Neutrophil (primary cell): ENCODE measurements around the gene LRRC8B.

Experiments used
- H3K27ac ChIP-seq: fragments of 200-600 bp; sonication (generic); 2 replicates; pipeline ENCODE4 v1.5.1; 2016; ENCODE audit warnings: mild to moderate bottlenecking, moderate library complexity
- H3K27me3 ChIP-seq: fragments of 200-600 bp; sonication (generic); 2 replicates; pipeline ENCODE4 v1.6.0; 2016; ENCODE audit warnings: mild to moderate bottlenecking
- H3K36me3 ChIP-seq: fragments of 200-600 bp; sonication (generic); 2 replicates; pipeline ENCODE4 v1.5.1; 2017
- H3K4me1 ChIP-seq, 2 experiments: fragments of 200-600 bp in 1 of 2; sonication (generic) in 1 of 2; 1 replicate in 1 of 2; 2 replicates in 1 of 2; pipeline versions ENCODE4 v1.5.1 to v1.6.1; 2013 to 2016; ENCODE audit warnings: low read depth in 1 of 2, low read length in 1 of 2, mild to moderate bottlenecking in 1 of 2, moderate library complexity in 1 of 2; ENCODE audit not compliant: control insufficient read depth in 1 of 2, insufficient read depth in 1 of 2
- H3K4me3 ChIP-seq, 2 experiments: fragments of 200-600 bp in 1 of 2; sonication (generic) in 1 of 2; 1 replicate in 1 of 2; 2 replicates in 1 of 2; pipeline ENCODE4 v1.5.1; 2013 to 2016; ENCODE audit warnings: low read depth in 1 of 2, low read length in 1 of 2, mild to moderate bottlenecking in 1 of 2, moderate library complexity in 1 of 2
- H3K9me3 ChIP-seq: fragments of 200-600 bp; sonication (generic); 2 replicates; pipeline ENCODE4 v1.5.1; 2016
- CTCF ChIP-seq: fragments of 200-600 bp; sonication (generic); IDR thresholded peaks from 2 replicates; pipeline ENCODE4 v1.5.1; 2016; ENCODE audit warnings: antibody characterized with exemption

LRRC8B gene

GRCh38 chr1:89616844-89617627 lies 92.4 kb downstream of the LRRC8B start:
- no peak for TF ChIP-seq CTCF
- Histone ChIP-seq H3K36me3 (no peaks in the 10 kb centered on the region), H3K4me1 (no peaks in the 10 kb centered on the region), H3K9me3 (no peaks in the 10 kb centered on the region), H3K4me3 (no peak overlapping the region), H3K27me3 (no peaks in the 10 kb centered on the region), H3K27ac (no peak overlapping the region)

DNA sequence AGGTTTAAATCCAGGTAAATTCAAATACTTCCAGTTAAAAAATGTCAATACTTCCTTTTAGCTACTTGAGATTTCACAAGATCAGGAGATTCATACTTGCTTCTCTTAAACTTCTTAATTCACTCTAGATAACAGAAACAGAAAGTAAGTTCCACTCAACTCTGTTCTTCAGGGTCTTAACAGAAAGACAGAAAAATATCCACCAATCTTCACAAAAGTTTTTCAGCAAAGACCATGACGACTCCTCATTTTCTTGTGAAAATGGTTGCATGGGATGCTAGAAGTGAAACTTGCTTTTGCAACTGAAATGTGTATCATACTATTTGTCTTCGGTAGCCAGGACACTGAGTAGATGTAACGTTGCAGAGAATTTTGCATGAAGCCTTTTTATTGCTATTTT lies 96.0 kb downstream of the LRRC8B start:
- no peak for TF ChIP-seq CTCF
- Histone ChIP-seq H3K4me3 (no peak overlapping the region), H3K36me3 (no peaks in the 10 kb centered on the region), H3K9me3 (no peaks in the 10 kb centered on the region), H3K27ac (no peak overlapping the region), H3K4me1 (no peaks in the 10 kb centered on the region), H3K27me3 (no peaks in the 10 kb centered on the region)

- no peaks in the 10 kb centered on the region for H3K27me3 ChIP-seq
- no peak overlapping the region for H3K27ac ChIP-seq
- H3K4me3 ChIP-seq, result no peak overlapping the region
- no peaks in the 10 kb centered on the region for H3K4me1 ChIP-seq
- H3K36me3 ChIP-seq, result no peaks in the 10 kb centered on the region
- no peaks in the 10 kb centered on the region for H3K9me3 ChIP-seq
- TF ChIP-seq CTCF, result no peak
Measured at GRCh38 chr1:89622895-89623294, 98.3 kb downstream of the LRRC8B start.

- Histone ChIP-seq H3K36me3 (no peaks in the 10 kb centered on the region), H3K4me1 (no peaks in the 10 kb centered on the region), H3K27ac (no peak overlapping the region), H3K4me3 (no peak overlapping the region), H3K27me3 (no peaks in the 10 kb centered on the region), H3K9me3 (no peaks in the 10 kb centered on the region)
- TF ChIP-seq CTCF, result no peak
Measured at GRCh38 chr1:89624314-89624713, 99.7 kb downstream of the LRRC8B start.

- TF ChIP-seq CTCF, result no peak
- Histone ChIP-seq H3K4me1 (no peaks in the 10 kb centered on the region), H3K9me3 (no peaks in the 10 kb centered on the region), H3K4me3 (no peak overlapping the region), H3K36me3 (no peaks in the 10 kb centered on the region), H3K27me3 (no peaks in the 10 kb centered on the region), H3K27ac (no peak overlapping the region)
Measured at GRCh38 chr1:89624715-89625323, 100.2 kb downstream of the LRRC8B start.
